GM12801 (cell line): ENCODE measurements around the gene CACTIN.

Experiments
- CTCF ChIP-seq: IDR thresholded peaks from one replicate; pipeline ENCODE4 v1.5.1; 2011; ENCODE audit warnings: control low read depth; ENCODE audit not compliant: insufficient read length; ENCODE audit errors: extremely low read depth

CACTIN gene

GRCh38 chr19:3633559-3633988 lies 7.0 kb upstream of the CACTIN start:
- no peak for TF ChIP-seq CTCF

GRCh38 chr19:3632739-3633558 lies 6.4 kb upstream of the CACTIN start:
- TF ChIP-seq CTCF: no peak

- no peak for TF ChIP-seq CTCF
Observed at GRCh38 chr19:3632098-3632497, 5.5 kb upstream of the CACTIN start.

GRCh38 chr19:3631053-3631861 lies 4.7 kb upstream of the CACTIN start:
- TF ChIP-seq CTCF: no peak

- TF ChIP-seq CTCF: no peak
Observed at GRCh38 chr19:3627351-3627723, 747 bp upstream of the CACTIN start.

- no peak for TF ChIP-seq CTCF
Observed at GRCh38 chr19:3625996-3626472, 556 bp downstream of the CACTIN start.

GRCh38 chr19:3623716-3624115 lies 2.9 kb downstream of the CACTIN start:
- no peak for TF ChIP-seq CTCF
